HUDEP-2 (cell line): ENCODE data around the gene TBC1D9.

ENCODE experiments used
- DNase-seq, 76 experiments: peaks; one replicate each; lab custom pipeline; 2025; ENCODE audit not compliant: unreplicated experiment in 76 of 76; lab: John Stamatoyannopoulos, UW

The TBC1D9 gene

GRCh38 chr4:140659943-140660700, 96.1 kb downstream of the TBC1D9 start:
- no peak for DNase-seq

DNA sequence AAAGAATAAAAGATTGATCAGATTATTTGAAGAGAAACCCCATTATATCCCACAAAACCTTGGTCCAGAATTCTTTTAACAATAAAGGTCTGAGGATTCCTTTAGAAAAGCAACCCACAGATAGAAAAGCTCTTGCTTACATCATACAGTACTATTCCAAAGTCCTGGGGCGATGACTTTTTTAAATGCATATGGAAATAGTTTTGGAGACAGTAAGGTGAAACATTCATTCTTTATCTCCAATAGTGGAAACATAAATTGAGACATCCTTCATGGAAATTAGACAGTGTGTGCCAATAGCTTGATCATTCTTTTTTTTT, 101.7 kb downstream of the TBC1D9 start:
- DNase-seq = no peak

DNA sequence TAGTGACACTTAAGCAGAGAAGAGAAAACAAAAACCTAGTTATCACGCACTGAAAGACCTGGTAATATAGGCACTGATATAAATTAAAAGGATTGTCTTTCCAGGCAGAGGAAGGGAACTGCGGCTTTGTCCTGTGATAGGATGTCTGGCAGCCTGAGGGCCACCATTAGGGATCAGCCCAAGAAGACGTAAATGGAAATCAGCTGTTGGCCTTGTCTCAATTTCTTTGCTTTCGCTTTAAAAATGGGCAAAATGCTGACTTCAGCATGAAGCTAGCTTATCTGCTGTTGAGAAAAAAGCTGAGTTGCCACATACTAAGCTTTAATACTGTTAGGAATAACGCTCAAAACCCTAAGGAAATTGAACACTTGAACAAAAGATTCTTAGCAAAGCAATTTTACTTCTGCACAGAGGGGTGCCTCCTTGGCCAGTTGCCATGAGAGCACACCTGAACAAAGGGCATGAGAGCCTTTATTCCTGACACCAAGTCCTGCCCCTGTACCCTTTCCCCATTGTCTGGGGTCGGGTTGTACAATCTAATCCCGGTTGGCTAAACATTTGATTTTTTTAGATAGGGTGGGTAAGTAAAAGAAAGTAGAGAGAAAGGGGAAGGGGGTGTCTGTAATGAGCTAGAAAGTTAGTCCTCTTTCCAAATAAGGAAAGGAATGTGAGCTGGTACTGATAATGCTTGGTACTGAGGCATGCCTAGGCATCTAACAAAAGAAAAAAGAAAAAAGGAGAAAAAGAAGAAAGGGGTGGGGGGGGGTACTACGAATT, 102.3 kb downstream of the TBC1D9 start:
- DNase-seq = no peak

- no peak for DNase-seq
Measured at GRCh38 chr4:140652601-140653000, 103.6 kb downstream of the TBC1D9 start.

DNA sequence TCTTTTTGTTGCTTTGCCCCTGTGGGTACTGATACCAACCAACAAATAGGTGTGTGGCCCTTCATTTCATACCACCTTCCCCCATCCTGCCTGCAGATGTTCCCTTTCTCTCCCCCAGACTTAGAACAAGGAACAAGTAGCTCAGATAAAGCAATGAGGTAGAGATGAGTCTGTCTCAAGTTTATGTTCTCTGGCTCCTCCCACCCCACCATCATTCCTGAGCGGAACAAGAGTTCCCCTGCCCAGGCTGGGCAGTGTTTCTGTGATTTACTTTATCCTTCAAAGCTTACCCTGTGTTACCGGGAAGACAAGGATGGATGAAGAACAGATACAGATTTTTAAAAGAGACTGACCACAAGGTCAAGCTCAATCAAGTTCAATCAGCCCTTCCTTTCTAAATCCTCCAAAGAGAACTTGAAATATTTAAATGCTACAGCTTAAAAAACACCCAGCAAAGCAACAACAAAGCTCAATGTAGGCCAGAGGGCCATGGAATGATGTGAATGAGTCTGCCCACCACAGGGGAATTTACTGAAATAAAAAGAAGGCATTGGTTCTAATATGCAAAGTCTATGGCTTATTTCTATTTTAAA, 107.4 kb downstream of the TBC1D9 start:
- DNase-seq = no peak

- no peak for DNase-seq
Measured at GRCh38 chr4:140645614-140646412, 110.4 kb downstream of the TBC1D9 start.

DNA sequence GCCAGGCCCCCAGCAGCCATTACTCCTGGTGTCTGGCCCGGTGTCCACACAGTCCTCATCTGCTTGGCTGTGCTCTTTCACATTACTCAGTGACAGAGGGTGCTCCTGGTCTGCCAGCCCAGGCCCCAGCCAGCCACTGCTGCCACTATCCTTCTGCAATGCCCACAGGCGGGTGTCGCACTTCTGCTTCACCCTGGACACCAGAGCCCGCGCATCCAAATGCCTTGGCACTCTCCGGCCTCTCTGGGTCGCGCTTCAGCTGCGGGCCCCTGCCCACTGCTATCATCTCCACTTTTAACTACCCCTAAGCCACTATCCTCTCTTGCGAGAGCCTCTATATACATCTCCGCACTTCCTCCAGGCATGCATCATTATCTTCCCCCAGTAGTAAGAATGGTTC, 111.0 kb downstream of the TBC1D9 start:
- DNase-seq = no peak

DNA sequence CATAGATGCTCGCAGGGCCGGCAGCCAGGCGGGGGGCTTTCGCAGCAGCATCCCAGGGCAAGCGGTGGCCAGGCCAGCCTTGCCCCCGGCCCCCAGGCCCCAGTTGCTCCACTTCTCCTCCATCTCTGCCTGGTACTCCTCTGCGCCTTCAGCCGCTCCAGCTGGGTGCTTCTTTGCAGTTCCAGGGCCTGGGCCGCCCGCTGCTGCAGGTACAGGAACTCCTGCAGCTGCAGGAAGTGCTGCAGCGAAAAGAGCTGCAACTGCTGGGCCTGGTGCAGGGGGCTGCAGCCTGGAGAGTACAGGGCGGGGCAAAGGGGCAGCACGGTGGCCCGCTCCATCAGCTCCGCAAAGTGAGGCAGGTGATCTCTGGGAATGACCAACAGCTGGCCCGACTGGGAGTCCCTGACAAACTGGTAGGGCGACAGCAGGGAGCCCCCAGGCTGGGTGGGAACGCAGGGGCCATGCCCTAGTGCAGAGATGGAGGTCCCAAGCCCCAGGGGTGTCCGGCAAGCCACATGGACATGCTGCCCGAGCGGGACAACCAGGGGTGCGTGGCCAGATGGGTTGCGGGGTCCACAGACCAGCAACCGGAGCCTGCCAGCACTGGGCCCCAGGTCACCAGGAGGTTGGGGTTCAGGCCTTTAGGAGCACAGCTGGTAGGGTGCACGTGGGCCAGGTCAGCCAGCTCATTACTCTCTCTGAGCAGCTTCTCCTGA, 111.6 kb downstream of the TBC1D9 start:
- DNase-seq = no peak

DNA sequence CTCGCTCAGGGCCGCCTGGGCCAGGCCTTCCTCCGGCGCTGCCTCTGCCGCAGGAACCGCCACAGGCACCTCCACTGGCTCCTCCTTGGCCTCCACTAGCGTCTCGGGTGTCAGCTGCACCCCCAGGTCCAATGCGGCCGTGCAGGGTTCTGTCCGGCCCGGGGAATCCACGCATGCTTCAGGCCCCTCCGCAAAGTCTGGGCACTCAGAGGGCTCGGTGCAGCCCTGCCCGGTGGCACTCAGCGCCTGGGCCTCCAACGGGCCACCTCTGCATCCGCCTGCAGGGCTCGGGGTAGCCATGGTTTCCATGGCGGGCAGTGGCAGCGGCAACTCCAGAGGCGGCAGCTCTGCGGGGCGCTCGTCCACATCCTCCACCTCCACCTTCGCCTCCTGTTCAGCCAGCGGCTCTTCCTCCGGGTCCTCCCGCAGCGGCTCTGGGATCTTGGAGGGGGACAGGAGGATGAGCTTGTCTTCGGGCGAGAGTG, 112.6 kb downstream of the TBC1D9 start:
- DNase-seq = no peak

GRCh38 chr4:140642674-140643437, 113.3 kb downstream of the TBC1D9 start:
- no peak for DNase-seq

- no peak for DNase-seq
Measured at GRCh38 chr4:140641789-140642439, 114.3 kb downstream of the TBC1D9 start.

- no peak for DNase-seq
Measured at GRCh38 chr4:140641105-140641555, 115.1 kb downstream of the TBC1D9 start.

DNA sequence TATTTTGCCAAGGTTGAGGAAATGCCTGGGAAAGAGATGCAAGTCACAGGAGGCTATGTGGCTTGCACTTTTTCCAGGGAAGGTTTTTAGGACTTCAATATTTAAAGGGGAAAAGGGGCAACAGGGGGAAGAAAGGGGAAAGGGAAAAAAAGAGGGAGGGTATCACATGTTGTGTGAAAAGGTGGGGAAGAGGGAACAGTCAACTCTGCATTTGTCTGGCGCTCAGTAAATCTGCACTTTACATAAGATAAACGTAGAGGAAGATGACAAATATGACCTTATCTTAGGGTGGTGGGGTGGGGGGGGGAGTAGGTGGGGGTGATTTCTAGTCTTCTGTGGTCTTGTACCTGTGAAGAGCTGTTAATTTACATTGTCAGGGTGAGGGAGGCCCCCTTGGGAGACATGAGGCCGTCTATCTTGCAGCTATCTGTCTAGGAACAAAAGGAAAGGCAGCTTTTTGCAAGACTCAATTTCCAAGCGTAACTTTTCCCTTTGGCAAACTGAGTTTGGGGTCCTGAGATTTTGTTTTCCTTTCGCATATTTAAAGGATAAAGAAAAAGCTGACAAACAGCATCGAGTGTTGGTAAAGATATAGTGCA, 115.9 kb downstream of the TBC1D9 start:
- no peak for DNase-seq

DNA sequence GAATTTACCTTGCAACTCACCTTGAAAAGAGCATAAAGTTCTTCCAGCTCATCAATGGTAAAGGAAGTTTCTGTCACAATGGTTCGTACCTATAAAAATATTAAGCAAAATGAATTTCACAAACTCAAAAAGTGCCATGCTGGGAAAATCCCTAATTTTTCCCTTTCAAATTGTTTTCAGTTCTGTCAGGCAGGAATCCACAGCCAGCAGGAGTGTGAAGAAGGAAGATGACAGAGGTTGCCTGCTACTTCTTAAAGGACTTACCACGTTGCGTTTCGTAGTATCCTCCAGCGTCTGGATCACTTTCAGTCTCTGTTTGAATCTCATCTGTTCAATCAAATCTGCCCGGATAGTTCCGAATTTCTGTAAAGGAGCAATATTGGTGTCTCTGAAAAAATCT, 117.1 kb downstream of the TBC1D9 start:
- no peak for DNase-seq

DNA sequence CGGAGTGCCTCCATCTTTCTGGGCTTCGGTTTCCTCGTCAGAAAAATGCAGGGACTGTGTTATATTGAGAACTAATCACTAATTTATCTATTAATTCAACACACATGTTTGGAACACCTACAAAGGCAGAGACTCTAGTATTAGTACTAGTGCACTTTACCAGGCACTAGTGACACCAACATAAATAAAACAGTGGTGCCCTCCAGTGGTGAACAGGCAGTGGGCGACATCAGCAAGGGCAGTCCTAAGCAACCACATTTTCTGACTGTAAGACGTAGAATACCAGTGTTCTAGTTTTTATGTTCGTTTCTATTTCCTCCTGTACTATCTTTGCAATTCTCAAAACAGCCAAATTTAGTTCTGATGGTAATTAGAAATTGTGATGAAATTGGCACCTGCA, 118.3 kb downstream of the TBC1D9 start:
- DNase-seq = peak in 32 of 76 experiments; percentile 0 to 60 (median 12)

DNA sequence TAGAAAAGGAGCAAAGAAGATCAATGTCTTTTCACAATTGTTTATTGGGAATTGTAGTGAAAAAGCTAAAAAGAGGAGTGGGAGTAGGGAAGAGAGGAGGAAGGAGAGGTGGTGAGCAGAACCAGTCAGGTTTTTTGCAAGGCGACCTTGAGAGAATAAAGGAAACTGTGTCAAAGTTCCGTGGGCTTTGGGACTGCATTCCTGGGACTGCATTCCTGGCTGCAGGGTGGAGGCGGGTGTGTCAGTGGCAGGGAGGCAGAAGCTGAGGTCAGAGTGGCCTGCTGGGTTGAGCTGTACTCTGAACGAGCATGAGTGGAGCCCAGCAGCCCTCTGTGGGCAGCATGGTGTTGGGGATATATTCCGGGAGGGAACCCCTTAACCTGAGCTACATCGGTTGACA, 120.6 kb downstream of the TBC1D9 start:
- DNase-seq = no peak

DNA sequence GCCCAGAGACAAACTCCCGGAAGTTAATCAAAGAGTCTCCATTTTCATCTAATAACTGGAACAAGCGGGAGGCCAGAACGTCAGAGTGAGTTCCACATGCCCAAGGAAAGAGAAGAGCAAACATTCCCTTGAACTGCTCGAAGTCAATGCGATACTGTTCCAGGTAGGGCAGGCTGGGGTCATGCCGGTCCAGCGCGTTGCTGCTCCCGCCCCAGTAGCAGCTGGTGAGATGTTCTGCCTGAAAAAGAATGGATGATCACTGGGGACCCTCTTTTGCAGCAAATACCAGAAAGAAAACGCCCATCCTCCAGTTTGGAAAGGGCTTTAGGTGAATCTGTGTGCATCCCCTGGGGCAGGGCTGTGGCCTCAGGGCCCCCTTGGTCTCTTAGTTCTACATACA, 122.2 kb downstream of the TBC1D9 start:
- DNase-seq = no peak

DNA sequence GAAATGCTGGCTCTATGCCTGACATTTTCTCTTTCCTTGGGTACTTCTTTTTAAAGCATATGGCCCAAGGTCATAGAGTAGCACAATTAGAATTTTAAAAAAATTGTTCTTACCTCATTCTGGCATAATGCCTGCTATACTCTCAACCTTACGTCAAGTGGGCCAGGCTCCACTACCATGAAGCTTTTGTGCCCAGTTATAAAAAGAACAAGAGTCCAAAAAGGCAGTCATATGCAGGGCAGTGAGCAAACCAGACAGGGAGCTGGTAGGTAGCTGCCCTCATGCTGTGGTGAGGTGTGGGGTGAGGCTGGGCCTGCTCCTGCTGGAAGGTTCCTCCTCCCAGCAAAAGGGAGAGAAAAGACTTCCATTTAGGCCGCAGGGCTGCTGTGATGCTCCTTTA, 123.1 kb downstream of the TBC1D9 start:
- DNase-seq = no peak

- no peak for DNase-seq
Measured at GRCh38 chr4:140630246-140630645, 125.9 kb downstream of the TBC1D9 start.
